ENCODE data around the gene GOLT1A.

Gene GOLT1A

DNA sequence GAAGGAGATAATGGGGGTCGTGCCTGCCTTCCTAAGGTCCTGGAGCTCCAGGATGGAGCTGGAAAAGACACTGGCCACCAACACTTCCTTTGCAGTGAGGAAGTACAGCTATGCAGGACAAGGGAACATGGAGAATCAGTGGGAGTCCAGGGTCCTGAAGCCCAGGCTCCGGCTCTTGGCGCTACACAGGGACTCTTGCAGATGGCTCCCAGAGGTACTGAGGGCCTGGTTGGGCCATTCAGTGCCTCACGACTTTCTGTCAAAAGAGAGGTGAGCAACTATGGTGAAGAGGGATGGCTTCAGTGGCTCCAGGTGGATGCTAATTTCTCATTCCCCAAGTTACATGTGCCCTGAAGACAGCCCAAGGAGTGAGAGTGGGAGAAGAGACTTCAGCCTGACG lies 60.1 kb downstream of the GOLT1A start:
- DNase-seq, result no peak

DNA sequence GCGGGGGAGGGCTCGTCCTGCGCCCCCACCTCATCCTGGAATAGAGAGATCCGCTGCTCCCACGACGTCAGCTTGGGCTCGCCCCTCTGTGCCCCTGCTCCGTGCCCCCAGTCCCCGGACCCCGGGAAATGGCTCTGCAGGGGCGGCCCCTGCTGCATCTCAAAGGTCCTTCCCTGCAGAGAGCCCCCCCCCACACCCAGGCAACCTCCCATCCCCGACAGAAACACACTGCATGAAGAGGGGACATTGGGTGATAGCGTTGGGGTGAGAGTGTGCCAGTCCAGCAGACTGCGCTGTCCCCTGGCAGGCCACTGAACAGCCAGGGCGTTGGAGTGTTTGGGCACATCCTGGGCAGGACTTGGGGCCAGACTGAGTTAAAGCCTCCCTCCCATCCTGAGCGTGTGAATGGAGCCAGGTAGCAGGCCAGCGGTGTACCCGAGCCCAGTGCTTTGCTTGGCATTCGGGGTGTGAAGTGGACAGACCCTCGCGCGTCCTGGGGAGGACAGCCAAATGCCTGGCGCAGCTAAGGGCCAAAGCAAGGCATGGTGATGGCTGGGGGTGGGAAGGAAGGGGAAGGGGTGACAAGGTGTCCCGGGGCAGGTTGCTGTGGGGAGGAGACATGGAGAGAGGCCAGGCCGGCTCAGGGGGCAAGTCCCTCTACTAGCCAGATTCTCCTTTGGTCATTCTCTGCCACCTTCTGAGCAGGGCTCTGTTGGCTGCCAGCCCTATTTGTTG lies 61.3 kb downstream of the GOLT1A start:
- peak; percentile 13 for DNase-seq

DNA sequence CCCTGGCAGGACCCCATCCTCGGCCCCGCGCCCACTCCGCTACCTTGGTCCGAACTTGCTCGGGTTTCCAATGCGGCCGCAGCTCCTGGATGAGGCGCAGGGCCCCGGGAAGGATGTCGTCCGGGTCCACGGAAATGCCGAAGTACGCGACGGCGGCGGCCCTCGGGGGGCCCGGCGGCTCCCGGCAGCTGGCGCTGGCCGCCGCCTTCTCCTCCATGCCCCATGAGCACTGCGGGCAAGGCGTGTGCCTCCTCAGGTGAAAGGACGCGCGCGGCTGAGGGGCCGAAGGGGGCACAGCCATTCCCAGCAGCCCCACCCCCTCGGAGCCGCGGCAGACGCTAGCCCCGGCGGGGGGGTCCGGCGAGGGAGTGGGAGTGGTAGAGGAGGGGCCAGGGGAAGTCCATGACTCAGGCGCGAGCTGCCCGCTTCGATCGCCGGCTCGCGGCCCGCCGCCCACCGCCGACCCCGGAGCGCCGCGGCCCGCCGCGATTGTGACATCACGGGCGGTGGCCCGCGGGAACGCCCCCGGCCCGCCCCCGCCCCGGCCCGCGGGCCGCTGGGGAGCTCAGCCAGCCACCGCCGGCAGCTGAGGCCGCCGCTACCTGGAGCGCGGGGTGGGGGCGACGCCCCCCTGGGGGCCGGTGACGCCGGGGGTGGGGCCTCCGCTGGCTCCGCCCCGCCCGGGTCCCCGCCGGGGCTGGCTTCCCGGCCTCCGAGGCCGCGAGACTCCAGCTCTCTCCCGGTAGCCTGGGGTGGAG lies 62.1 kb downstream of the GOLT1A start, which contains the start of gene ETNK2:
ETNK2 (minus strand) TSS at position 493 of the 758 bp plus-strand sequence; CDS start at position 301, 192 bp downstream.
- DNase-seq, result peak; percentile 43

DNA sequence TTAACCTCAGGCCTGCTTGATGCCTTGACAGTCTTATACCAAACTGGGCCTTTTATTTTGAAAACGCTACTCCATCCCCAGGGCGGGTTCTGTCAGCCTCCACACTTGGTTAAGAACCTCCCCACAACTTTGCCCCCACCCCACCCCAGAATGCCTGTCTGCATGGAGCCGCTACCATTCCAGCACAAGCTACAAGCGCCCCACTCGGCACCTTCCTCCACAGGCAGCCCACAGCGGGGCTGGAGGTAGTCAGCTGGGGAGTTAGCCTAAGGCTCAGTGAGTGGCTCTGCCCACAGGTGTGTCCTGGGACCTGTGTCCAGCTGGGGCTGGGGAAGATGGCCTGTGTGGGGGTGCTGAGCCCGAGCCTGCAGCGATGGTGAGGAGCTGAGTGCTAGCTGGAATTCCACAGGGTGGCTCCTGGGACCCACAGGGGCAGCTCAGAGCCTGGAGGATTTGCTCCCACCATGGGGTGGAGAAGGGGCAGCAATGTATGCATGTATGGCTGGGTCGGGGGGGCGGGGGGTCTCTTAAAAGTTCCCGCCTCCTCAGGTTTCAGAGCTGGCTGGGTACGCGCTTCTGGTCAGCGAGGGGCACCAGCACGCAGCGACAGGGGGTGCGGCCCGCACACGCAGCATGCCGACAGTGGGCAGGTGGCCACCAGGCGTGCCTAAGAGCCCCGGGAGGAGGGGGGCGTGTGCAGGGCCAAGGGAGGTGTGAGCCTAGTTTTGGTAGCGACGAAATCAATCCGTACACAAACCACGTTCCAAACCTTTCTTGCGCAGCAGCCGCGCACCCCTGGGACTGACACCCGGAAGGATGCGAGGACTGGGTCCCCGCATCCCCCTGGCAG lies 62.9 kb downstream of the GOLT1A start:
- peak; percentile 14 for DNase-seq

DNA sequence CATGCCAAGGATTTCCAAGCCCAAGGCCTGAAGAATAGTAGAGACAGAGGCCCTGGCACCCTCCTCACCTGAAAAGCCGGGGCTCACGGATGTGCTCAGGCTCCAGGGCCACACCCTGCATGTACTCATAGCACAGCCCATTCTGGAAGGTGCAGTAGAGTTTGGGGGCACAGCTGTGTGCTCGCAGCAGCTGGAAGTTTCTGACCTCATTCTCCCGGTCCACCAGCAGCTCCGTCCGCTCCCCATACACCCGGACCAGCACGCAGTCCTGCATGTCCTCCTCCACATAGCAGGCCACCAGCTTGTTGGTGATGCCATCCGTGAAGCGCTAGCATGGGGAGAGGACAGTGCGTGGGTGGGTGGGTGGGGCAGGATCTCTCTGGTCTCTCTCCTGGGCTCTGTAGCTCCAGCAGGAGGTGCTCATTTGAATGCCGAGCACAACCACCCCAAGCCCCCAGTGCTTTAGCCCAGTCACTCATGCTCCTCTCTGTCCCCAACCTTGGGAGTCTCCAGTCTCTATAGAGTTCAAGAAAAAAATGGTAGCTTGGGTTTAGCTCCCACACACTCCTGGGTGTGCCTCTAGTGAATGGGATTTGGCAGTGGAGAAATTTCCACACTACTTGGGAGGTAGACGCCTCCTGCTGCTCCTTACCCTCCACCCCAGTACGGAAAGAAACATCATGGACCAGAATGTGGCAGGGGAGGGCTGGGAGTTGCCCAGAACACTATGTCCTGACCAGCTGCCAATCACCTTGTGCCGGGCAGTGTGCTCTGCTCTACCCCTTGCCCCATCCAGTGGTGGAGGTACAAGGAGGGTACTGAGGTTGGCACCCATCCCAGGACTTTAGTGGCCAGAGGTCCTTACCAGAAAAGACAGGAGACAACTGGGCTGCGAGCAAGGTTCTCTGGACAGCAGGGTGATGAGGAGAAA lies 63.9 kb downstream of the GOLT1A start:
- DNase-seq, result peak; percentile 47

DNA sequence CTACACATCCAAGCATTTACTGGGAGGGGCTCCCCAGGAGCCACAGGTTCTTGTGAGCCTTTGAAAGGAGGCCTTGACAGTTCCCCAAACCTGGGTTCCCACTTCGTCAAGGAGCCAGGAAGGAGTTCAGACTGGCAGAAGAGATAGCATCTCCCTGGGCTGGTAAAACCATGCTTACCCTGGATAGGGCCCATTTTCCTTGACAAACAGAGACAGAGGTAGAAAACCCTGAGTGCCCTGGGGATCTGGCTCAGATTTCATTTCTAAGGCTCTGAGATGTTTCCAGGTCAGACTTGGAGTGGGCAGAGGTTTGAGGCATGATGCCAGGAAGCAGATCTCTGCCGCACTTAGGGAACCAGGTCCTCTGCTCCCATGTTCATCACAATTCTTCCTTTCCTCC lies 64.7 kb downstream of the GOLT1A start:
- DNase-seq, result peak; percentile 74

All from DMS79 treated with DMSO at 0.1 percent for 48 hours (cell line).